Activated T-cell treated with anti-CD3 and anti-CD28 coated beads, Interleukin-2, amount 50 U/mL, for 72 hours (primary cell): ENCODE results near the gene SDCCAG8. TPM values are rescaled to one million over a fixed set of nuclear protein-coding genes. Genes with fewer than 3 reads are reported as not detected.
A peak's percentile ranks its signal among the peaks of the same experiment; 100 is the strongest.

Experiments used
- ATAC-seq, 2 donors: fragments of 150-1000 bp; cut with Tn5 transposase; replicated peaks in 1 of 2; 2 replicates each; pipeline ENCODE4 v1.10.0; 2021; ENCODE audit warnings: moderate library complexity in 2 of 2, mild to moderate bottlenecking in 1 of 2
- DNase-seq, 2 donors: peaks; one replicate each; pipeline ENCODE4 v3.0.0; 2021 to 2022; ENCODE audit warnings: mixed read lengths in 1 of 2
- H3K27ac Mint-ChIP-seq: one replicate; pipeline ENCODE4 v1.8.0; 2022; ENCODE audit warnings: mild to moderate bottlenecking, moderate library complexity, mixed read lengths
- H3K27me3 Mint-ChIP-seq: one replicate; pipeline ENCODE4 v1.8.0; 2022; ENCODE audit warnings: low read depth, mixed read lengths
- H3K36me3 Mint-ChIP-seq, 2 donors: one replicate each; pipeline ENCODE4 v1.8.0; 2022; ENCODE audit warnings: mixed read lengths in 2 of 2, mild to moderate bottlenecking in 1 of 2; ENCODE audit not compliant: insufficient read depth in 2 of 2
- H3K4me1 Mint-ChIP-seq: one replicate; pipeline ENCODE4 v1.8.0; 2022; ENCODE audit warnings: low read depth, mixed read lengths
- H3K4me3 Mint-ChIP-seq, 2 donors: one replicate each; pipeline ENCODE4 v1.8.0; 2022; ENCODE audit warnings: mild to moderate bottlenecking in 2 of 2, mixed read lengths in 2 of 2, moderate library complexity in 2 of 2
- H3K9me3 Mint-ChIP-seq, 2 donors: one replicate each; pipeline ENCODE4 v1.8.0; 2022; ENCODE audit warnings: mixed read lengths in 2 of 2
- total RNA-seq, 2 donors: library from RNA; stranded (reverse); gene quantifications; one replicate each; pipeline ENCODE4 v1.2.3, GENCODE V29; 2022

SDCCAG8 gene
- total RNA-seq, 2 donors from 2014 or later = 31.3 to 40.2 TPM

DNA sequence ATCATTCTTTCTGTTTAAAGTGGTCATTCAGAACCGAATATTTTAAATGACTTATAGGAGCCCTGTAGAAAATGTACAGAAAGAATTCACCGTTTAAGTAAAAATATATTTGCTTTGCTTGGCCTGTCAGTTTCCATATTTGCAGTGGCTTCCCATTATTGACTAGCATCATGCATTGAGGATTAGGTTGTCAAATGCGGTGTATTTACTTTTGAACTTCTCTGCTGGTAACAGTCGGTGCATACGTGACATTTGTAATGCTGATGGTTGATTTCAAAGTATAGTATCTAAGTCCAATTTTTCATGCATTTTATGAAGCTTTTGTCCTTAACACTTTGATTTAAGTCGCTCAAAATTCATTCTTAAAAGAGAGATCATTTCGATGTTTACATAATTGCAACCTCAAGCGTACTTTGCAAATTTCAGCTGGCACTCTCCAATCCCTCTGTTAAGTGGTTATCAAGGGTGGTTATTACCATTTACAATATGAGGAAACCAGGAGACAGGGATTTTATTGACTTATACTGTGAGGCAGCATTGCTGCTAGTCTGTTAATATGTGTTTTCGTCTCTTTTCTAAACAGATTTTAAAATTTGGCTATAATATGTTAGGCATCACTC lies 201.6 kb downstream of the SDCCAG8 start:
- no peak overlapping the region for H3K4me3 Mint-ChIP-seq
- no peaks in the 10 kb centered on the region for H3K9me3 Mint-ChIP-seq
- no peaks in the 10 kb centered on the region for H3K27me3 Mint-ChIP-seq
- no peaks in the 10 kb centered on the region for H3K36me3 Mint-ChIP-seq
- H3K4me1 Mint-ChIP-seq = no peaks in the 10 kb centered on the region
- ATAC-seq (no peak), DNase-seq (no peak)
- no peak overlapping the region for H3K27ac Mint-ChIP-seq

DNA sequence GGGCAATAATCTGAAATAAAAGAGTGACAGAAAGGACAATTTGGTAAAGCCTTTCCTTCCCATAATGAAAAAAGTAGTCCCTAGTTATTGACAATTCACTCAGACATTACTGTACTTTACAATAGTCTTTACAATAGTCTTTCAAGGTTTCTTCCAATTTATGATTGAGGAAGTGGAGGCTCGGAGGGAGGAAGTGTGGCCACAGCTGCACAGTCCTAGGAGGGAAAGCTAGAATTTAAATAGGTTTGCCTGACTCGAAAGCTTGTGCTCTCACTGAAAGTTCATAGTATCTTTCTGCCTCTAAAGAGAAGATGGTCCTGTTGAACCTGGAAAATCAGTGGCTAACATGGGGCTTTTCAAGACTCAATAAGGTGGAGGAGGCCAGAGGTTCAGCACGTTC lies 203.2 kb downstream of the SDCCAG8 start:
- Mint-ChIP-seq H3K36me3 (no peaks in the 10 kb centered on the region), H3K4me1 (no peaks in the 10 kb centered on the region), H3K27me3 (no peaks in the 10 kb centered on the region), H3K4me3 (no peak overlapping the region), H3K9me3 (no peaks in the 10 kb centered on the region), H3K27ac (no peak overlapping the region)
- ATAC-seq (no peak), DNase-seq (no peak)

DNA sequence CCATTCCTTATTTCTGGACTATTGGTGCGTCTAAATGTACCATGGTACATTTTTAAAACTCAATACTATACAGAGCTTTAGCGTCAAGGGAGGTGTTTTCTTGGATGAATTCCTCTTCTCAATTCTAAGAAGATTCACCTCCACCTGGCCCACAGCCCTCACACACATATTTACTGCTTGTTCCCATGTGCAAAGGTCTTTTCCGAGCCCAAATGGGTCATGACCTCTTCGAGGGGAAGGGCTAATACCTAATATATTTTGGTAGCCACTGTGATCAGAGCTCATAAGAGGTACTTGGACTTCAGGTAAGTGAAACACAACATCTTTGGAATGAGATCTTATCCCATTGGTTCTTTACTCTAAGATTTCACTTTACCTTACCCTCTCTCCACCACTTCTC lies 205.9 kb downstream of the SDCCAG8 start:
- DNase-seq (no peak), ATAC-seq (no peak)
- Mint-ChIP-seq H3K4me1 (no peaks in the 10 kb centered on the region), H3K36me3 (no peaks in the 10 kb centered on the region), H3K9me3 (no peaks in the 10 kb centered on the region), H3K27me3 (no peaks in the 10 kb centered on the region), H3K27ac (no peak overlapping the region), H3K4me3 (no peak overlapping the region)

DNA sequence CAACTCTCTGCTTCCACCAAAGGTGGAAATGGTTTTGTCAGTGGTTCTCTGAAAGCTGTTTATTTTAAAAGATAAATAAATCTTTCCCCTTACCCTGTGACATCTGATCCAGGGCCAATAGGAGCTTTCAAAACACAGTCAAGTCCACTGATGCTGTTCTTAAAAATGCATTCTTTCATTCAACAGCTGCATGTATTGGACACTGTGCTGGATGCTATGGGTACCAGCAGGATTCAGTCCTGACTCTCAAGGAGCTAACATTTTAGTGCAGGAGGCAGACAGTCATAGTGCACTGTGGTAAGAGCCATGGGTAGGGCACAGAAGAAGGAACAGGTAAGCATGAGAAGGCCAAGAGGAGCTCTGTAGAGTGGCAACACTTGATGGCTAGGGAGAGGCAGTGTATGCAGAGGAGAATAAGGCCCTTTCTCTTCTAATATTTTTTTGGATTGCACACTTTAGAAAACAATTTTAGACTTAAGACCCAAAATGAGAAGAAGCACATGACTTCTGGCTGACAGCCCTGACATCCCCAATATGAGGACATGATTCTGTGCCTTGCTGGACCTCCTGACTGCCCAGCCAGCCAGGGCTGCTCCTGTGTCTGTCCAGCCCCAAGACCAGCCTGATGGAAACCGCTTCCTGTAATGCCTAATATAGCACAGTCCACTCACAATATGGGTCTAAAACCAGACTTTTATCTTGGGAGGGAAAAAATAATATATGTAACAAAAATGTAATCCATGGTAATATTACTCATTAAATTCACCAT lies 207.3 kb downstream of the SDCCAG8 start:
- H3K4me1 Mint-ChIP-seq = no peaks in the 10 kb centered on the region
- no peak overlapping the region for H3K4me3 Mint-ChIP-seq
- no peaks in the 10 kb centered on the region for H3K36me3 Mint-ChIP-seq
- H3K9me3 Mint-ChIP-seq = no peaks in the 10 kb centered on the region
- ATAC-seq (no peak), DNase-seq (no peak)
- no peak overlapping the region for H3K27ac Mint-ChIP-seq
- H3K27me3 Mint-ChIP-seq = no peaks in the 10 kb centered on the region

DNA sequence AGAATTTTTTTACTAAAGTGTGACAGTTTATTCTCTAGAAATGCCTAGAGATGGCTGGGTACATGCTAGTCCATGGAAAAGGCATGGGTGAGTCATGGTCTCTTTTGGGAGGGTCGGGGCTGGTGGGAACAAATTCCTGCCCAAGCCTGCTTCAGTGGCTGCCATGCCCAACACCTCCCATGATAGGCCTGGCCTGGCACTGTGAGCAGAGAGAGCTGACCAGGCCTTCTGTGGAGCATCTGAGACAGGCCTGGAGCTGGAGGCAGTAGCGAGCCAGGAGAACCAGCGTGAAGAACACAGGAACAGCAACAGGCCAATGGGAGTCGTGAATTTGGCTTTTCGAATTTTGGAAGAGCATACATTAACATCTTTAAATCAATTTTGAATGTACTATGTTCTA lies 209.2 kb downstream of the SDCCAG8 start:
- Mint-ChIP-seq H3K36me3 (no peaks in the 10 kb centered on the region), H3K9me3 (no peaks in the 10 kb centered on the region), H3K27ac (no peak overlapping the region)

DNA sequence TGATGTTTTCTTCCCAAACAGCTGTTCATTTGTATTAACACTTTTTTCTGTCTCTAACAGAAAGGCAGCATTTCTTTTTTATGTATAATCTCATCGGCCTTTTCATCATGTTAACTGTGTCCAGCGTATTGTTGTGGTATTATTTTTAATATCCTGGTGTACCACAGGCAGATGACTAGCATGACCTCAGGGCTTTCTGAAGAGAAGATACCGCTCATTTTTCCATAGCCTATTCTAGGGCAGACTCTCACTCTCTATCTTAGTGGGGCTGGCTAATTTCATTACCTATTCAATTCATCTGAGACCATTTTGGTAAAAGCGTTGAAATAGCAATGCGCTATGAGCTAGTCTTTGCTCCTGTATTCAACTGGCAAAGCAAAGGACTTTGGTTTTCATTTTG lies 209.9 kb downstream of the SDCCAG8 start:
- H3K27ac Mint-ChIP-seq = no peak overlapping the region
- H3K4me1 Mint-ChIP-seq = no peaks in the 10 kb centered on the region
- H3K27me3 Mint-ChIP-seq = no peaks in the 10 kb centered on the region
- H3K36me3 Mint-ChIP-seq = no peaks in the 10 kb centered on the region
- no peak overlapping the region for H3K4me3 Mint-ChIP-seq
- no peak for ATAC-seq
- H3K9me3 Mint-ChIP-seq = no peaks in the 10 kb centered on the region
- no peak for DNase-seq

More for the DNA sequence above, 209.2 kb downstream of the SDCCAG8 start:
- no peak for DNase-seq
- Mint-ChIP-seq H3K4me3 (no peak overlapping the region), H3K4me1 (no peaks in the 10 kb centered on the region), H3K27me3 (no peaks in the 10 kb centered on the region)
- ATAC-seq = no peak

DNA sequence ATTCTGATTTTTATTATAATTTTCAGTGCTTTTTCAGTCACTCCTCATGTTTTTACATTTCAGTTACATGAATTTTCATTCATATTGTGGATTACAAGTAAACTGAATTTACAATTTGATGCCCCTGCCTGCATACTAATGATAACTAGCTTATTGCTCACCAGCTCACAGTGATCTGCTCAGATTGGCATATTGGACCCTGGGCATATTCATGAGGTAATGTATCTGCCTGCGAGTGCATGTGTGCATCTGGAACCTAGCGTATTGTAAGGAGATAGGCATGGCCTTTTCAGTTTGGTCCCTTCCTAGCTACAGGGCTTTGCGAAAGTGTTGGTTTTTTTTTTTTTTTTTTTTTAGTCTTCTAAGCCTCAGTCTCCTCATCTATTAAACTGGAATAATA lies 213.7 kb downstream of the SDCCAG8 start:
- no peaks in the 10 kb centered on the region for H3K9me3 Mint-ChIP-seq
- no peak overlapping the region for H3K27ac Mint-ChIP-seq
- no peak overlapping the region for H3K4me3 Mint-ChIP-seq
- H3K27me3 Mint-ChIP-seq = no peaks in the 10 kb centered on the region
- peaks cover 4% of the 10 kb centered on the region for H3K4me1 Mint-ChIP-seq
- no peak for DNase-seq
- H3K36me3 Mint-ChIP-seq = peaks cover 0 to 2% of the 10 kb centered on the region in 2 donors
- no peak for ATAC-seq

DNA sequence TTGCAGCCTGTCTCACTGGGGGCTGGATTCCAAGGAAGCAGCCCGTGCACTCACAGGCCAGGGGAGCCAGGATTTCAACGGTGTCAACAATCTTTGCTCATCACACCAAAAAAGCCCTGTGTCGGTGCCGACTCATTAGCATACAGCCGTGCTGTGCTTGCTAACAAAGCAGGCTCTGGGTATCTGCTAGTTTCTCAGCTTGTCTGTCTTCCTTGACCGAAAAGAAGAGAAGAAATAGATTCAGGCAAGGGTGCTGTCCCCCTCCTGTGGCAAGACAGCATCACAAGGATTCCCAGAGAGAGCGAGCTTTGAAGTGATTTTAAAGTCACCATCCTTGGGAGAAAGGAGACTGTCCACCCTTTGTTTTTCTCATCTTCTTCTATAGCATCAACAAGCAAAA lies 214.7 kb downstream of the SDCCAG8 start:
- no peaks in the 10 kb centered on the region for H3K9me3 Mint-ChIP-seq
- H3K27ac Mint-ChIP-seq = no peak overlapping the region
- no peak for ATAC-seq
- no peak for DNase-seq
- no peak overlapping the region for H3K4me3 Mint-ChIP-seq
- peaks cover 4% of the 10 kb centered on the region for H3K4me1 Mint-ChIP-seq
- no peaks in the 10 kb centered on the region for H3K27me3 Mint-ChIP-seq
- peaks cover 0 to 2% of the 10 kb centered on the region in 2 donors for H3K36me3 Mint-ChIP-seq

DNA sequence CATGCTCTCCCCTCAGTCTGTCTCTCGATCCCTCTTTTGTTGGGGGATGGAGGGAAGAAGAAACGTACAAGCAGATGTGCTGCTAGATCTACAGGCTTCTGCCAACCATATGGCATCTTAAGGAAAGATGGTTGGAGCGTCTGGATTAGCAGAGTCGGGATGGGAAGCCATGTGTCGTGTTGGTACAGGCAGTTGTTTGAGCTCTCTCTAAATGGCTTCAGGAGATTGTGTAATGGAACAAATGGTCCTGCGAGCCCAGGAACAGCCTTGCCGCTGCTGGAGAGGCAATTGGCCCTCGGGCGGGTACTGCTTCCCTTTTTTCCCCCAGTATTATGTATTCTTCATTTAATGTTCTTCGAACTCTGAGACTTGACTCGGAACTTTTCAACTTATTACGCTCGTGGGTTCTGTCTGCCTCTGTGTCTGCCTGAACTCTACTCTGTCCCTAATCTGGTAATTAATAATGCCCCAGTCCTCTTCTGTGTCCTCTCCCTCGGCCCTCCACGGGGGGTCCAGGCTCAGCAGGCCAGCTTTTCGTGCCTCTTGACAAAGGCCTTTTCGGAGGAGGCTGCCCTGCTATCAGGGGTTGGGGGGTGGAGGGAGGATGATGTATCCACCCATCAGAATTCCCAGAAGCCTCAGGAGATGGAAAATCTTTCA lies 215.3 kb downstream of the SDCCAG8 start:
- Mint-ChIP-seq H3K27ac (no peak overlapping the region), H3K9me3 (no peaks in the 10 kb centered on the region), H3K4me3 (no peak overlapping the region), H3K36me3 (peaks cover 0 to 2% of the 10 kb centered on the region in 2 donors), H3K27me3 (no peaks in the 10 kb centered on the region), H3K4me1 (peaks cover 4% of the 10 kb centered on the region)
- ATAC-seq = no peak
- no peak for DNase-seq

DNA sequence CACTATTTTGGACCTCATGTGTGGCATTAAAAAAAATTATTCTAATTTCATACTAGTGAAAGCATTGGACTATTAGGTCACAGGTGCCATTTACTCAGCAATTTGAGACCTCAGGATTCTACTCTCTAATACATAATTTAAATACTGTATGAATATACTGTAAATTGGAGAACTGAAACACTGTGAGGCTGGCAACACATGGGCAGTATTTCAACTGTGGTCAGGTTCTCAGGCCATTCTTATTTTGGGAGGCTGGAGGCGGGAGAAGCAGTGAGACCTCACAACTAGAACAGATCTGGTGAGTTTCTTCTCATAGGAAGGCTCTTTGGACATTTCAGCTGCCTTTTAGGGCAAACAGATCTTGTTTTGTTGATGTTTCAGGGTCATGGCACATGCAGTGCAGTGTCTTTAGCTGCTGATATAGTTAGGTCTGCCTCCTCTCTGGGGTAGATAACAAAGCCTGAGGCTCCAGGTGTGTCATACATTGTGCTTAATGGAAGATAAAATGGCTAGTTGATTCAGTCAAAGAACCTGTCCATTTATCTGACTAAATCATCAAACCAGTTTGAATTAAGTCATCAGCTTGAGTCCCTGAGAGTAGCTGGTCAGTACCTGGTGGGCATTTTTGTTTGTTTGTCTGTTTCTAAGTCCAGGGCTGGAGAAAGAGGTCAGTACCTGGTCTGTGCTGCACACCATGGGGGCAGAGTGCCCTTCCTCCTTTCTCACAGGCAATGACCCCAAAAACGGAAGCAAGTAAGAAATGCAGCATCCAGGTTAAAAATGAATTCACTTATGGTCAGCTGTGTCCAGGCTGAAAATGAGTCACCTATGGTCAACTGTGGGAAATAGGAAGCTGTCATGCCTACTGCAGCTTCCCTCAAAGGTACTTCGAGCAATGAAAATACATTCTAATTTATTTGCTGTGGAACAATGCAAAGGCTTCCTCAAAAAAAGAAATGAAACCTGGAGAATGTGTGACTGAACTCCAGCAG lies 216.2 kb downstream of the SDCCAG8 start:
- DNase-seq (no peak), ATAC-seq (no peak)
- no peaks in the 10 kb centered on the region for H3K9me3 Mint-ChIP-seq
- H3K4me1 Mint-ChIP-seq = peaks cover 4% of the 10 kb centered on the region
- no peak overlapping the region for H3K4me3 Mint-ChIP-seq
- H3K27me3 Mint-ChIP-seq = no peaks in the 10 kb centered on the region
- H3K36me3 Mint-ChIP-seq = peaks cover 0 to 2% of the 10 kb centered on the region in 2 donors
- H3K27ac Mint-ChIP-seq = no peak overlapping the region

DNA sequence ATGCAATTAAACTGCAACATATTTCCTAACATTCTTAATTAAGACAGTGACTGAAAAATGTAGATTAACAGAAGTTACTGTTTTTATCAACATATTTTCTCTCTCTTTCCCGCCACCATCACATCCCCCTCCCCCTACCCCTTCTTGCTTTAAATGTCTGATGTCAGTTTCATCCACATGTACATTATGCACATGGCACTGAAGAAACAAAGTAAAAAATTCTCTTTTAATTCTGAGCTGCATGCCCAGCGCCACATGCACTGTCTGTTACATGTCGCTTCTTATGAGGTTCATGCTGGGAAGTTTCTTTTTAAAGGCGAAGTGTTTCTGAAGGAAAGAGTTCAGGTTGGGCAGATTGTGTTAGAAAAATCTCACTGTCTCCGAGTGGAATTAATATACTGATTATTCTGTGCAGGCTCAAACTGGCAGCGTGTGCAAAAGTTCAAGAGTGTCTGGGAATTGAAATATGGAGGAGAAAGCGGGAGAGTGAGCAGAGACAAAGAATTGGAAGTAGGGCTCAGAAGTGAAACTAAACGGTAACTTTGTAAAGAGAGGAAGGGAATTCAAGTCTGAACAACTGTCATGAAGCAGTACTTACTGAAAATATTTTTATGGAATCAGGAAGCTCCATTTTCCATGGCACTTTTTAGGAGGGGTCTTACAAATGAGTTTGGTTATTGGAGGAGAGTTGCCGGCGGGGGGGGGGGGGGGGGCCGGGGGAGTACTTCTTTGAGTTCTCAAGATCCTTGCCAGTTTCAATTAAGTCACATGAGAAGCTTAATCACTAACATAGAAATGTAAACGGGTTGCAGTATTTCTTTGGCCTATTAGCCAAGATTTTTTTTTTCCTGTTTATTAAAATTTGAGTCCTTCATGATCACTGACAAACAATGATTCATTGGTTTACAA lies 217.6 kb downstream of the SDCCAG8 start:
- Mint-ChIP-seq H3K4me3 (peak overlapping the region; percentile 70 to 88), H3K27ac (peak overlapping the region; percentile 69), H3K9me3 (no peaks in the 10 kb centered on the region), H3K4me1 (peaks cover 4% of the 10 kb centered on the region), H3K27me3 (no peaks in the 10 kb centered on the region), H3K36me3 (peaks cover 0 to 2% of the 10 kb centered on the region in 2 donors)
- ATAC-seq (no peak), DNase-seq (no peak)
